GM12801 (cell line): Measurements from ENCODE around the gene EFS.

Experiments used
- CTCF ChIP-seq: IDR thresholded peaks from one replicate; pipeline ENCODE4 v1.5.1; 2011; ENCODE audit warnings: control low read depth; ENCODE audit not compliant: insufficient read length; ENCODE audit errors: extremely low read depth

The EFS gene

GRCh38 chr14:23375527-23376251 is 10.7 kb upstream of the EFS start:
- no peak for TF ChIP-seq CTCF

- TF ChIP-seq CTCF, result no peak
Measured at GRCh38 chr14:23373041-23373440, 8.1 kb upstream of the EFS start.

GRCh38 chr14:23372509-23372908 is 7.5 kb upstream of the EFS start, which contains the start of gene IL25:
IL25 (plus strand) TSS chr14:23372809.
- TF ChIP-seq CTCF, result no peak

GRCh38 chr14:23371865-23372264 is 6.9 kb upstream of the EFS start:
- TF ChIP-seq CTCF, result no peak

GRCh38 chr14:23370221-23370620 is 5.2 kb upstream of the EFS start:
- no peak for TF ChIP-seq CTCF

- TF ChIP-seq CTCF, result no peak
Measured at GRCh38 chr14:23366426-23366921, 1.5 kb upstream of the EFS start.

- no peak for TF ChIP-seq CTCF
Measured at GRCh38 chr14:23365732-23366425, 907 bp upstream of the EFS start.
